Mesenchymal stem cell (in vitro differentiated cells and primary cell): ENCODE data around the gene WIPF3.

Experiments used
- DNase-seq: peaks from one replicate; pipeline ENCODE4 v3.0.0-alpha.2; 2013
- H2AFZ ChIP-seq: one replicate; pipeline ENCODE4 v1.6.1; 2013; ENCODE audit warnings: low read depth, mild to moderate bottlenecking, control low read depth, inconsistent platforms, low read length, moderate library complexity
- H2AK5ac ChIP-seq: 2 replicates; pipeline ENCODE4 v1.6.1; 2013; ENCODE audit warnings: low read length, moderate library complexity, mild to moderate bottlenecking, inconsistent platforms; ENCODE audit not compliant: severe bottlenecking
- H2BK120ac ChIP-seq: one replicate; pipeline ENCODE4 v1.6.1; 2013; ENCODE audit warnings: low read depth, mild to moderate bottlenecking, inconsistent platforms, low read length, moderate library complexity
- H2BK12ac ChIP-seq, 2 experiments: one replicate each; pipeline ENCODE4 v1.6.1; 2013; ENCODE audit warnings: inconsistent platforms in 2 of 2, low read length in 2 of 2, mild to moderate bottlenecking in 2 of 2, moderate library complexity in 2 of 2, control low read depth in 1 of 2
- H2BK15ac ChIP-seq: one replicate; pipeline ENCODE4 v1.6.1; 2013; ENCODE audit warnings: mild to moderate bottlenecking, low read depth, inconsistent platforms; ENCODE audit not compliant: poor library complexity, severe bottlenecking
- H2BK5ac ChIP-seq: 2 replicates; pipeline ENCODE4 v1.6.1; 2013; ENCODE audit warnings: low read depth, mild to moderate bottlenecking, low read length, control low read depth, inconsistent platforms; ENCODE audit not compliant: poor library complexity, severe bottlenecking
- H3K14ac ChIP-seq, 2 experiments: one replicate each; pipeline ENCODE4 v1.6.1; 2013; ENCODE audit warnings: inconsistent platforms in 2 of 2, low read length in 2 of 2, control low read depth in 1 of 2, mild to moderate bottlenecking in 1 of 2, moderate library complexity in 1 of 2
- H3K18ac ChIP-seq, 2 experiments: one replicate each; pipeline ENCODE4 v1.6.1; 2013; ENCODE audit warnings: inconsistent platforms in 2 of 2, low read length in 2 of 2, control low read depth in 1 of 2, low read depth in 1 of 2, mild to moderate bottlenecking in 1 of 2
- H3K23ac ChIP-seq, 2 experiments: one replicate each; pipeline ENCODE4 v1.6.1; 2013; ENCODE audit warnings: inconsistent platforms in 2 of 2, low read length in 2 of 2, mild to moderate bottlenecking in 2 of 2, moderate library complexity in 2 of 2, control low read depth in 1 of 2
- H3K27ac ChIP-seq: 2 replicates; pipeline ENCODE4 v1.5.1; 2013; ENCODE audit warnings: mild to moderate bottlenecking, moderate library complexity, low read length, control low read depth, inconsistent platforms; ENCODE audit not compliant: poor library complexity, severe bottlenecking
- H3K27me3 ChIP-seq, 2 experiments: 2 replicates each; pipeline versions ENCODE4 v1.6.1 to v1.7.0; 2013; ENCODE audit warnings: low read length in 2 of 2, mild to moderate bottlenecking in 2 of 2, moderate library complexity in 2 of 2, control low read depth in 1 of 2, inconsistent platforms in 1 of 2; ENCODE audit not compliant: control insufficient read depth in 1 of 2, insufficient read depth in 1 of 2
- H3K36me3 ChIP-seq, 2 experiments: 2 replicates each; pipeline versions ENCODE4 v1.6.1 to v1.7.0; 2013; ENCODE audit warnings: low read length in 2 of 2, control low read depth in 1 of 2, inconsistent platforms in 1 of 2, low read depth in 1 of 2, mild to moderate bottlenecking in 1 of 2; ENCODE audit not compliant: insufficient read depth in 2 of 2, control insufficient read depth in 1 of 2
- H3K4ac ChIP-seq, 2 experiments: one replicate each; pipeline ENCODE4 v1.6.1; 2013; ENCODE audit warnings: inconsistent platforms in 2 of 2, low read length in 2 of 2, mild to moderate bottlenecking in 2 of 2, moderate library complexity in 2 of 2, control low read depth in 1 of 2, low read depth in 1 of 2
- H3K4me1 ChIP-seq: 2 replicates; pipeline ENCODE4 v1.6.1; 2013; ENCODE audit warnings: low read depth, low read length, control low read depth; ENCODE audit not compliant: control insufficient read depth, insufficient read depth
- H3K4me2 ChIP-seq: 2 replicates; pipeline ENCODE4 v1.6.1; 2013; ENCODE audit warnings: low read length, mild to moderate bottlenecking, inconsistent platforms; ENCODE audit not compliant: poor library complexity, severe bottlenecking
- H3K4me3 ChIP-seq, 2 experiments: 2 replicates each; pipeline versions ENCODE4 v1.5.1 to v1.7.0; 2013; ENCODE audit warnings: low read length in 2 of 2, mild to moderate bottlenecking in 2 of 2, control low read depth in 1 of 2, low read depth in 1 of 2; ENCODE audit not compliant: insufficient read depth in 1 of 2
- H3K79me1 ChIP-seq: replicated peaks from 2 replicates; pipeline ENCODE4 v1.6.1; 2013; ENCODE audit warnings: mild to moderate bottlenecking, control low read depth, low read length, inconsistent platforms; ENCODE audit not compliant: poor library complexity, severe bottlenecking
- H3K9ac ChIP-seq: 2 replicates; pipeline ENCODE4 v1.7.0; 2013; ENCODE audit warnings: mild to moderate bottlenecking, low read length, moderate library complexity
- H3K9me3 ChIP-seq: 2 replicates; pipeline ENCODE4 v1.7.0; 2013; ENCODE audit warnings: mild to moderate bottlenecking, low read length; ENCODE audit not compliant: control insufficient read depth
- H4K8ac ChIP-seq: one replicate; pipeline ENCODE4 v1.6.1; 2013; ENCODE audit warnings: inconsistent platforms, mild to moderate bottlenecking, low read length, moderate library complexity
- H4K91ac ChIP-seq: one replicate; pipeline ENCODE4 v1.6.1; 2013; ENCODE audit warnings: mild to moderate bottlenecking, low read length, inconsistent platforms
- WGBS: methylation state at CpG from one replicate; pipeline ENCODE4 v1.1.7; 2013; ENCODE audit warnings: mixed read lengths; 5-methylcytosine and 5-hydroxymethylcytosine counted together

The WIPF3 gene

GRCh38 chr7:29861884-29862283, 55.6 kb downstream of the WIPF3 start:
- no peak overlapping the region for H2BK120ac ChIP-seq
- H3K9me3 ChIP-seq, result no peaks in the 10 kb centered on the region
- no peak overlapping the region for H3K4me2 ChIP-seq
- H2BK5ac ChIP-seq, result no peak overlapping the region
- no peak overlapping the region for H2BK12ac ChIP-seq
- no peak overlapping the region for H4K91ac ChIP-seq
- H4K8ac ChIP-seq, result no peak overlapping the region
- H2AK5ac ChIP-seq, result no peak overlapping the region
- no peak overlapping the region for H3K4ac ChIP-seq
- H3K4me3 ChIP-seq, result no peak overlapping the region
- no peak overlapping the region for H2AFZ ChIP-seq
- no peak overlapping the region for H3K9ac ChIP-seq
- peaks cover 2% of the 10 kb centered on the region for H3K4me1 ChIP-seq
- H3K14ac ChIP-seq, result no peak overlapping the region
- no peak overlapping the region for H3K18ac ChIP-seq
- no peaks in the 10 kb centered on the region for H3K27me3 ChIP-seq
- WGBS, result 74% methylated on average over 3 of the region's 3 CpGs
- no peaks in the 10 kb centered on the region for H3K79me1 ChIP-seq
- no peaks in the 10 kb centered on the region for H3K36me3 ChIP-seq
- no peak for DNase-seq
- no peak overlapping the region for H3K23ac ChIP-seq
- H3K27ac ChIP-seq, result no peak overlapping the region
- H2BK15ac ChIP-seq, result no peak overlapping the region

GRCh38 chr7:29864656-29865055, 58.3 kb downstream of the WIPF3 start:
- no peak overlapping the region for H3K4me3 ChIP-seq
- no peak overlapping the region for H2BK120ac ChIP-seq
- no peaks in the 10 kb centered on the region for H3K79me1 ChIP-seq
- no peak overlapping the region for H3K9ac ChIP-seq
- no peak overlapping the region for H3K14ac ChIP-seq
- DNase-seq, result no peak
- H2BK5ac ChIP-seq, result no peak overlapping the region
- H3K4me2 ChIP-seq, result no peak overlapping the region
- no peak overlapping the region for H2AFZ ChIP-seq
- no peak overlapping the region for H2AK5ac ChIP-seq
- no peak overlapping the region for H2BK15ac ChIP-seq
- H3K4me1 ChIP-seq, result peaks cover 2% of the 10 kb centered on the region
- H4K8ac ChIP-seq, result no peak overlapping the region
- H3K27ac ChIP-seq, result no peak overlapping the region
- no peak overlapping the region for H3K18ac ChIP-seq
- H3K9me3 ChIP-seq, result no peaks in the 10 kb centered on the region
- no peaks in the 10 kb centered on the region for H3K36me3 ChIP-seq
- no peak overlapping the region for H4K91ac ChIP-seq
- no peak overlapping the region for H3K4ac ChIP-seq
- no peak overlapping the region for H2BK12ac ChIP-seq
- H3K27me3 ChIP-seq, result no peaks in the 10 kb centered on the region
- whole genome bisulfite sequencing, result 100% methylated on average over 2 of the region's 2 CpGs
- H3K23ac ChIP-seq, result no peak overlapping the region

- Histone ChIP-seq H4K91ac (no peak overlapping the region), H3K79me1 (no peaks in the 10 kb centered on the region), H2BK5ac (no peak overlapping the region), H3K36me3 (no peaks in the 10 kb centered on the region), H3K27me3 (no peaks in the 10 kb centered on the region), H3K18ac (no peak overlapping the region), H2BK12ac (no peak overlapping the region), H3K4me3 (no peak overlapping the region), H3K4ac (no peak overlapping the region), H3K23ac (no peak overlapping the region), H3K4me2 (no peak overlapping the region), H3K27ac (no peak overlapping the region), H2BK120ac (no peak overlapping the region), H3K14ac (no peak overlapping the region), H4K8ac (no peak overlapping the region), H2BK15ac (no peak overlapping the region), H3K9ac (no peak overlapping the region), H3K9me3 (no peaks in the 10 kb centered on the region), H2AFZ (no peak overlapping the region), H2AK5ac (no peak overlapping the region), H3K4me1 (peaks cover 2% of the 10 kb centered on the region)
- peak; percentile 36 for DNase-seq
- 79% methylated on average over 4 of the region's 4 CpGs for WGBS
These were observed 59.2 kb downstream of the WIPF3 start for GRCh38 chr7:29865526-29865925.

GRCh38 chr7:29866490-29866930, 60.2 kb downstream of the WIPF3 start:
- no peak overlapping the region for H3K9ac ChIP-seq
- no peak overlapping the region for H3K27ac ChIP-seq
- H4K8ac ChIP-seq, result no peak overlapping the region
- H3K4me1 ChIP-seq, result peaks cover 2% of the 10 kb centered on the region
- H2AK5ac ChIP-seq, result no peak overlapping the region
- no peaks in the 10 kb centered on the region for H3K27me3 ChIP-seq
- no peaks in the 10 kb centered on the region for H3K36me3 ChIP-seq
- H3K9me3 ChIP-seq, result no peaks in the 10 kb centered on the region
- no peak overlapping the region for H2BK5ac ChIP-seq
- H3K4me3 ChIP-seq, result no peak overlapping the region
- no peak overlapping the region for H2BK15ac ChIP-seq
- DNase-seq, result no peak
- H3K4me2 ChIP-seq, result no peak overlapping the region
- no peak overlapping the region for H4K91ac ChIP-seq
- no peaks in the 10 kb centered on the region for H3K79me1 ChIP-seq
- H3K14ac ChIP-seq, result no peak overlapping the region
- H3K23ac ChIP-seq, result no peak overlapping the region
- no peak overlapping the region for H2BK120ac ChIP-seq
- H3K18ac ChIP-seq, result no peak overlapping the region
- H3K4ac ChIP-seq, result no peak overlapping the region
- WGBS, result 88% methylated on average over 3 of the region's 3 CpGs
- no peak overlapping the region for H2BK12ac ChIP-seq
- no peak overlapping the region for H2AFZ ChIP-seq
